Activated CD4-positive, alpha-beta memory T cell treated with anti-CD3 and anti-CD28 coated beads, Interleukin-2, amount 10 ng/mL, durations not matched to agents 7 days and 5 days (primary cell): Measurements from ENCODE around the gene PLA2G6. TPM values are rescaled to one million over a fixed set of nuclear protein-coding genes. Genes with fewer than 3 reads are reported as not detected.

Experiments
- CTCF ChIA-PET: fragments of 350-600 bp; sonication (Branson Sonifier 250); formaldehyde crosslinking; loops from one replicate; lab custom pipeline; 2021; ENCODE audit warnings: antibody characterized with exemption, inconsistent platforms; lab: Charles Lee
- POLR2A ChIA-PET: fragments of 350-600 bp; sonication (Branson Sonifier 250); formaldehyde crosslinking; loops from one replicate; lab custom pipeline; 2021; ENCODE audit warnings: antibody characterized with exemption; lab: Charles Lee
- DNase-seq: peaks from one replicate; pipeline ENCODE4 v3.0.0-alpha.2; 2020
- H3K27ac Mint-ChIP-seq: one replicate; pipeline ENCODE4 v1.8.0; 2021; ENCODE audit warnings: mild to moderate bottlenecking, mixed read lengths
- H3K27me3 Mint-ChIP-seq: one replicate; pipeline ENCODE4 v1.8.0; 2021; ENCODE audit warnings: mixed read lengths
- H3K36me3 Mint-ChIP-seq: one replicate; pipeline ENCODE4 v1.8.0; 2021; ENCODE audit warnings: low read depth, mixed read lengths
- H3K4me1 Mint-ChIP-seq: one replicate; pipeline ENCODE4 v1.8.0; 2021; ENCODE audit warnings: mixed read lengths
- H3K4me3 Mint-ChIP-seq: one replicate; pipeline ENCODE4 v1.8.0; 2021; ENCODE audit warnings: mild to moderate bottlenecking, mixed read lengths
- H3K9me3 Mint-ChIP-seq: one replicate; pipeline ENCODE4 v1.8.0; 2021; ENCODE audit warnings: mixed read lengths
- total RNA-seq, 2 experiments: library from RNA; stranded (reverse); gene quantifications; one replicate each; pipeline ENCODE4 v1.2.3, GENCODE V29; 2021

PLA2G6 gene
- total RNA-seq, 2 experiments from 2014 or later: 80.7 to 85.7 TPM

GRCh38 chr22:38077096-38077495, 104.5 kb downstream of the PLA2G6 start:
- H3K4me3 Mint-ChIP-seq: no peak overlapping the region
- DNase-seq: no peak
- POLR2A ChIA-PET: no interaction called here
- peaks cover 2% of the 10 kb centered on the region for H3K4me1 Mint-ChIP-seq
- H3K27ac Mint-ChIP-seq: no peak overlapping the region
- no peaks in the 10 kb centered on the region for H3K36me3 Mint-ChIP-seq
- H3K27me3 Mint-ChIP-seq: peaks cover 16% of the 10 kb centered on the region
- CTCF ChIA-PET: no interaction called here
- H3K9me3 Mint-ChIP-seq: no peaks in the 10 kb centered on the region

GRCh38 chr22:38075961-38076360, 105.7 kb downstream of the PLA2G6 start:
- Mint-ChIP-seq H3K27me3 (peaks cover 11% of the 10 kb centered on the region), H3K4me1 (no peaks in the 10 kb centered on the region), H3K27ac (no peak overlapping the region), H3K4me3 (no peak overlapping the region), H3K36me3 (no peaks in the 10 kb centered on the region), H3K9me3 (no peaks in the 10 kb centered on the region)
- CTCF ChIA-PET: no interaction called here
- POLR2A ChIA-PET: no interaction called here
- DNase-seq: no peak

GRCh38 chr22:38075105-38075825, 106.4 kb downstream of the PLA2G6 start:
- Mint-ChIP-seq H3K4me3 (no peak overlapping the region), H3K36me3 (no peaks in the 10 kb centered on the region), H3K27ac (no peak overlapping the region), H3K9me3 (no peaks in the 10 kb centered on the region), H3K27me3 (peaks cover 9% of the 10 kb centered on the region), H3K4me1 (no peaks in the 10 kb centered on the region)
- CTCF ChIA-PET: no interaction called here
- POLR2A ChIA-PET: no interaction called here
- no peak for DNase-seq

GRCh38 chr22:38074181-38075104, 107.2 kb downstream of the PLA2G6 start:
- Mint-ChIP-seq H3K36me3 (no peaks in the 10 kb centered on the region), H3K4me3 (no peak overlapping the region), H3K27me3 (peaks cover under 1% of the 10 kb centered on the region), H3K4me1 (no peaks in the 10 kb centered on the region), H3K27ac (no peak overlapping the region), H3K9me3 (no peaks in the 10 kb centered on the region)
- ChIA-PET POLR2A (no interaction called here), CTCF (no interaction called here)
- DNase-seq: no peak

GRCh38 chr22:38073150-38074130, 108.2 kb downstream of the PLA2G6 start:
- Mint-ChIP-seq H3K4me3 (no peak overlapping the region), H3K27me3 (no peaks in the 10 kb centered on the region), H3K36me3 (no peaks in the 10 kb centered on the region), H3K4me1 (no peaks in the 10 kb centered on the region), H3K27ac (no peak overlapping the region), H3K9me3 (no peaks in the 10 kb centered on the region)
- POLR2A ChIA-PET: no interaction called here
- CTCF ChIA-PET: no interaction called here
- no peak for DNase-seq

- no peak for DNase-seq
- Mint-ChIP-seq H3K36me3 (no peaks in the 10 kb centered on the region), H3K27me3 (no peaks in the 10 kb centered on the region), H3K4me3 (no peak overlapping the region), H3K27ac (no peak overlapping the region), H3K9me3 (no peaks in the 10 kb centered on the region), H3K4me1 (no peaks in the 10 kb centered on the region)
- ChIA-PET POLR2A (no interaction called here), CTCF (interaction anchor here (1.0 kb wide), 1 partner anchor 20 kb away, joined by 3 read pairs; no protein-coding TSS in a partner anchor)
Measured at GRCh38 chr22:38072322-38073149, 109.1 kb downstream of the PLA2G6 start.

GRCh38 chr22:38071421-38072321, 110.0 kb downstream of the PLA2G6 start:
- Mint-ChIP-seq H3K4me3 (no peak overlapping the region), H3K9me3 (no peaks in the 10 kb centered on the region), H3K27ac (no peak overlapping the region), H3K4me1 (no peaks in the 10 kb centered on the region), H3K36me3 (no peaks in the 10 kb centered on the region), H3K27me3 (no peaks in the 10 kb centered on the region)
- ChIA-PET POLR2A (interaction anchor here (1.2 kb wide), 1 partner anchor 14 kb away, joined by 4 read pairs; the partner anchor contains the start of gene PICK1), CTCF (interaction anchor here (1.0 kb wide), 1 partner anchor 19 kb away, joined by 3 read pairs; no protein-coding TSS in a partner anchor)
- DNase-seq: no peak

GRCh38 chr22:38070250-38070921, 111.2 kb downstream of the PLA2G6 start:
- CTCF ChIA-PET: no interaction called here
- no peak overlapping the region for H3K27ac Mint-ChIP-seq
- no peaks in the 10 kb centered on the region for H3K27me3 Mint-ChIP-seq
- no peaks in the 10 kb centered on the region for H3K4me1 Mint-ChIP-seq
- POLR2A ChIA-PET: interaction anchor here (1.4 kb wide), 1 partner anchor 13 kb away, joined by 3 read pairs; no protein-coding TSS in a partner anchor
- DNase-seq: no peak
- H3K9me3 Mint-ChIP-seq: no peaks in the 10 kb centered on the region
- no peak overlapping the region for H3K4me3 Mint-ChIP-seq
- H3K36me3 Mint-ChIP-seq: peaks cover 3% of the 10 kb centered on the region

GRCh38 chr22:38069372-38070249, 112.0 kb downstream of the PLA2G6 start:
- Mint-ChIP-seq H3K27ac (no peak overlapping the region), H3K27me3 (no peaks in the 10 kb centered on the region)
- POLR2A ChIA-PET: interaction anchor here (1.4 kb wide), 1 partner anchor 12 kb away, joined by 3 read pairs; no protein-coding TSS in a partner anchor

More at GRCh38 chr22:38069372-38070249, 112.0 kb downstream of the PLA2G6 start:
- Mint-ChIP-seq H3K4me1 (no peaks in the 10 kb centered on the region), H3K9me3 (no peaks in the 10 kb centered on the region), H3K4me3 (no peak overlapping the region), H3K36me3 (peaks cover 3% of the 10 kb centered on the region)
- CTCF ChIA-PET: interaction anchor here (0.6 kb wide), 1 partner anchor 21 kb away, joined by 4 read pairs; no protein-coding TSS in a partner anchor
- no peak for DNase-seq
